NCI-H1092 treated with DMSO at 0.1 percent for 48 hours (cell line): ENCODE results near the gene ACSM2B.
A peak's percentile ranks its signal among the peaks of the same experiment; 100 is the strongest.
"Not testable (repeated sequence)": the region's sequence is repeated elsewhere in the genome, so short reads cannot be mapped to it uniquely, and the experiment has no call there.

Experiments used
- DNase-seq: peaks from one replicate; lab custom pipeline; 2025; lab: John Stamatoyannopoulos, UW

The ACSM2B gene

GRCh38 chr16:20595068-20595467 is 18.9 kb upstream of the ACSM2B start:
- not testable (repeated sequence) for DNase-seq

DNA sequence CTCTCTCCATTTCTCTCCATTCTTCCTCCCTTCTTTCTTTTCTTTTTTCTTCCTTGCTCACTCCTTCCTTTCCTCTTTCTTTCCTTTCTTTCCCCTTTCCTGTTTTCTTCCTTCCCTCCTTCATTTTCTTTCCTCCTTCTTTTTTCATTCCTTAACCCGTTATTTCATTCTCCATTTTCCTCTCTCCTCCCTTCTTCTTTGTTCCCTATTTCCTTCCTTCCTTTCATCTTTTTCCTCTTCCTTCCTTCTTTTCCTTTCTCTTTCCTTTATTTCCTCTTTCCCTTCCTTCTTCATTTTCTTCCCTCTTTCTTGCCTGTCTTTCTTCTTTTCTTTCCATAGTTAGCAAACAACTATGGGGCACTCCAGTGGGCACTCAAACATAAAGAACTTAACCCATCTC is 16.6 kb upstream of the ACSM2B start:
- DNase-seq: not testable (repeated sequence)

DNA sequence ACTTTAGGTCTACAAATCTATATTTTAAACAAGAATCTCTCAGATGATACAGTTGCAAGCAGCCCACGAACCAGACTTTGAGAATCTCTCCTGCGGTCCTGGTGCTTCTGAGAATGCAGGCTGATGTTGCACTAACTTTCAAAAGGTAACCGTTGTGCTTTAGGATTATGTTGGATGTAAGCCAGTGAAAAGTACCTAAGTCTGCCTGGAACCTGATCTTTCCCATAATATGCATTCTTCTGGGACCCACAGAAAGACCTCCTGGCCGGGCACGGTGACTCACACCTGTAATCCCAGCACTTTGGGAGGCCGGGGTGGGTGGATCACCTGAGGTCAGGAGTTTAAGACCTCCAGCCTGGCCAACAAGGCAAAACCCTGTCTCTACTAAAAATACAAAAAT is 13.3 kb upstream of the ACSM2B start:
- not testable (repeated sequence) for DNase-seq

DNA sequence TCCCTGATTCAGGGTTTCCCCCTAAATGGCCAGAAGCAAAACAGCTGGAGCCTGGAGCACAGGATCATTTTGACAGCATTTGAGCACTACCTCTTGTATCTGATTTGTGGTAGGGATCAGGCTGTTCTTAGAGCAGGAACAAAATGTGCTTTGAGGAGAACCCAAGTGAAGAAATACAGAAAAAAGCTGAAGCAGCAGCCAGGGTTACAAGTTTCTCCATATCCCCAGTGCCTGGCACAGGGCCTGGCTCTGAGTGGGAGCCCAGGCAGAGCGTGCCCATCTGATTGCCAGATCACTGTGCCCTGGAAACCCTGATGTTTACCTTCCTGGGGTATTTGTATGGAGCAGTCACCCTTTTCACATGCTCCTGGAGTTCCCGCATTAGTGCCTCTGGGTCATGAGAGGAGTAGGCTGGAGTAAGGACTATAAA is 11.5 kb upstream of the ACSM2B start:
- peak; percentile 24 for DNase-seq

DNA sequence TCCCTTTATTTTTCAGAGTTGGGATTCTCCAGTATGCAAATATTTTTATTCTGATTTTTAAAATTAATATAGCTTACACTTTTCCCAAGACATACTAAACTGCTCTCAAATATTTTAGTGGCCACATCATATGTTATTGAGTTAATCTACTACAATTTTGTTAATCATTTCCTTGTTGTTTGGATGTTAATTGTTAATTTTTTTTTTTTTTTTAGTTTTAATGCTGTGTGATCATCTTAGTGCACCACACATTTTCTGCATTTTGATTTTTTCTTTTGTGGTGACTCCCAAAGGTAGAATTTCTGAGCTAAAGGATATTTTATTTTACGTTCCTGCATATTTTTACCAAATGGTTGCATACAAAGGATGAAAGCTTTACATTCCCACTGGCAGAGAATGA is 10.5 kb upstream of the ACSM2B start:
- DNase-seq: not testable (repeated sequence)

- DNase-seq: not testable (repeated sequence)
These were observed 9.9 kb upstream of the ACSM2B start for GRCh38 chr16:20586112-20586511.

DNA sequence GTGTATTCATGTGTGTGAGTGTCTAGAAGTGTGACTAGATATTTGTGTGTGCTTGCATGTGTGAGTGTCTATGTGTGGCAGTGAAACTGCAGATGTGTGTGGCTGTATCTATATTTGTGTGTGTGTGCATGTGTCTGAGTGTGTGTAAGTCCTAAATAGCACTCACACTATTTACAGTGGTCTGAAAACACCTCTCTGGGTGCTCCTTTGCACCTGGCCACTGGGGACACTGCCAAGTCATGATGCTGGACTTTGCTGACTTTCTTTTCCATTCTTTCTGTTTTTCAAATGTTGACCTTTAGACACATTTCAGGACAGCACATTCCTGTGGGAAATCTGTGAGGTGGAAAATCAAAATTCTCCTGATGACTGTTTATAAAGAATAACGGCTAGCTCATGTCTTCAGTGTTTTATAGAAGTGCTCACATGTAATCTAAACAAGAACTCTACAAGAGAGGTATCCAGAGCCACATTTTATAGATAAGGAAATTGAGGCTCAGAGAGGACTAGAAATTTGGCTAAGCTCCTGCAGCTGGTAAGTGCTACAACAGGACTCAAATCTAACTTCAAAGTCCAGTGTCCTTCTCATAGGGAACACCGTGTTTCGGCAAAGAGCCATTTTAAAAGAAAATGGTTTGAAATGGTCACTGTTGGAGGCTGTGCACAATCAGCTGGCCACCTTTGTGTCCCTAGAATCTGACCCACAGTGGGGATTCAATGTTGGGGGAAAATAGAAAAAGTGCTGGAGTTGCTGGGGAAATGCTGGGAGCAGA is 4.5 kb upstream of the ACSM2B start:
- DNase-seq: not testable (repeated sequence)

- DNase-seq: not testable (repeated sequence)
These were observed 1.9 kb upstream of the ACSM2B start for GRCh38 chr16:20578091-20578490.

GRCh38 chr16:20569117-20569651 is 7.0 kb downstream of the ACSM2B start:
- not testable (repeated sequence) for DNase-seq

DNA sequence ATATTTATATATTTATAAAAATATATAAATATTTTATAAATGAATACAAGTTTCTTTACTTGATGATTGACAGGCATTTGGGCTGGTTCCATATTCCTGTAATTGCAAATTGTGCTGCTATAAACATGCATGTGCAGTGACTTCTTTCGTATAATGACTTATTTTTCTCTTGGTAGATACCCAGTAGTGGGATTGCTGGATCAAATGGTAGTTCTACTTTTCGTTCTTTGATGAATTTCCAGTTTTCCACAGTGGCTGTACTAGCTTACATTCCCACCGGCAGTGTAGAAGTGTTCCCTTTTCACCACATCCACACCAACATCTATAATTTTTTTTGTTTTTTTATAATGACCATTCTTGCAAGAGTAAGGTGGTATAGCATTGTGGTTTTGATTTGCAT is 7.8 kb downstream of the ACSM2B start:
- no peak for DNase-seq

DNA sequence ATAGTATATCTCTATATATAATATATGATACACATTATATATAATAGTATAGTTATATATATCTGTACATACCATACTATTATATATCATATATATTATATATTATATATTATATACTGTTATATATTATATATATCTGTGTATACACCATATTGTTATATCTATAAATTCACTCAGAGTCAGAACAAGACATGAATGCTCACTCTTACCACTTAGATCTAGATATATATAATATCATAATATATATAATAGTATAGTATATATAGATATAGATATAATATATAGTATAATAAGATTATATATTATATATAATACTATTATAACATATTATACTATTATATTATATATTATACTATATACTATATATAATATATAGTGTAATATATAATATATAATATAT is 9.3 kb downstream of the ACSM2B start:
- DNase-seq: no peak

GRCh38 chr16:20565334-20565733 is 10.8 kb downstream of the ACSM2B start:
- DNase-seq: not testable (repeated sequence)

DNA sequence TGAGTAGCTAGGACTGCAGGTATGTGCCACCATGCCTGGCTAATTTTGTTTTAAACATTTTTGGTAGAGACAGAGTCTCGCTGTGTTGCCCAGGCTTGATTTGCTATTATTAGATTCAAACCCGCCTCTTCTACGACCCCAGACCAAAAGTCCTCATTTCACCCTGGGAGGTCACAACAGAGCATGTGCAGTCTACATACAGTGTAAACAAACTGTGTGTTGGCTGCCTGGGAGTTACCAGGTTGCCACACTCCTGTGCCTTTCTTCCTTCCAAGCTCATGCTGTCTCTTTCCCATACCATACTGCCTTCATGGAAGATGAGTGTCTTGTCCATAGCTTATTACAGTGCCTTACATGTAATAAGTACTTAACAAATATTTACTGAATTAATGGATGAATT is 11.9 kb downstream of the ACSM2B start:
- DNase-seq: not testable (repeated sequence)

GRCh38 chr16:20555628-20556027 is 20.5 kb downstream of the ACSM2B start:
- not testable (repeated sequence) for DNase-seq

- not testable (repeated sequence) for DNase-seq
These were observed 21.5 kb downstream of the ACSM2B start for GRCh38 chr16:20554689-20555088.

DNA sequence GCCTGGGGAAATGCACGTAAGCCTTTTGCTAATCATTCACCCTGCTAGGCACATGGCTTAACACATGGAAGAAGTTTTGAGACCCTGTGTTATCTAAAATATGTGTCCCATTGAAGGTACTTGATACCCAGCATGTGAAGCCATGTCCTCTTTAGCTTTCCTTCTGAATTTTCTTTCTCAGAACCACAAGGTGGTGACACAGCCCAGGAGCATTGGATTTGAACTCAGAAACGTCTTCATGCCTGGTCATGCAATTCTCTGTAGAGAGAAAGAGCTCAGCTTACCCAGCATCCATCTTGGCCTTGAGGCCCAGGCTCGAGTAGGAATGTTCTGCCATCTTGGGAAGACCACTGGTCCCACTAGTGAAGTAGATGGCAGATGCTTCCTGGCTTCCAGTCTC is 22.7 kb downstream of the ACSM2B start:
- DNase-seq: peak; percentile 31

- DNase-seq: not testable (repeated sequence)
These were observed 29.2 kb downstream of the ACSM2B start for GRCh38 chr16:20546951-20547350.

GRCh38 chr16:20546278-20546853 is 29.8 kb downstream of the ACSM2B start:
- DNase-seq: not testable (repeated sequence)

DNA sequence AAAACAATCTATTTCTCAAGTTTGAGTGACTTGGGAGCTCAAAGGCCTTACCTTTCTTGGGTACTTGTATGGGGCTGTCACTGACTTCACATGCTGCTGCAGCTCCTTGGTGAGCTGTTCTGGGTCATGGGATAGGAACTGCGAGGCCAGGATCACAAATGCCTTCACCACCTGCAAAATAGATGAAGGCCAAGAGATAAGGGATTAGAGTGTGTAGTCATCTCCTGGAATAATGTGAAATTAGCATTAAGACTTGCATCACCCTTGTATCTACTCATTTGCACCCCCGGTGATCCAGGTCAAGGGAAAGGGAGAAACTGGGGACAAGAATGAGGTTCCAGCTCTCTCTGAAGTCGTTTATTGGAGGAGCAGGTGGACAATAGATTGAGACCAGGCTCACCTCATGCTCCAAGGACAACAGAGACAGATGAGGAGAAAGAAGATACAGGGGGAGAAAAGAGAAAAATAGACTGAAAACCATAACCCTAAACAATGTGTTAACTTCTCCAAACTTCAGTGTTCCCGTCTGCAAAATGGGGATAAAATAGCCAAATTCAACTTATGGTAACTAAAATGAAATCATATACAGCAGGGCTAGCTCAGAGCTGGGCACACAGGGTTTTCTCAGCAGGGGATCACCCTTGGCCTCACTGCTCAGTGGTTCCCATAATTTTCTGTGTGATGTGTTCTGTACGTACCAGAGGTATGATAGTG is 35.4 kb downstream of the ACSM2B start:
- not testable (repeated sequence) for DNase-seq

DNA sequence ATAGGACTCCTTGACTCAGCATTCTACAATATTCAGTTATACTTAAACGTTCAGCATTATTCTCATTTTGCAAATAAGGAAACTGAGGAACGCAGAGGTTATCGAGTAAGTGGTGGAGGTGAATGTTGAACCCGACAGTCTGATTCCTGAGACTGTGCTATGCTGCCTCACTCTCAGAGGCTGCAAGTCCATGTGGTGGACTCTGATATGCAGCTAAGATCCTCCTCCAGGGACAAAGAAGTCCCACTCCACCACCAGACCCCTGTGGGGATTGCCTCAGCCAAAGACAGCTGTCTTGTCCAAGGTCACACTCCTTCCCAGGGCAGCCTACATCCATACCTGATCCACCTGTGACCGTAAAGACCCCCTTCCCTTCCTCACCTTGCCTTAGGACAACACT is 37.5 kb downstream of the ACSM2B start:
- DNase-seq: no peak

DNA sequence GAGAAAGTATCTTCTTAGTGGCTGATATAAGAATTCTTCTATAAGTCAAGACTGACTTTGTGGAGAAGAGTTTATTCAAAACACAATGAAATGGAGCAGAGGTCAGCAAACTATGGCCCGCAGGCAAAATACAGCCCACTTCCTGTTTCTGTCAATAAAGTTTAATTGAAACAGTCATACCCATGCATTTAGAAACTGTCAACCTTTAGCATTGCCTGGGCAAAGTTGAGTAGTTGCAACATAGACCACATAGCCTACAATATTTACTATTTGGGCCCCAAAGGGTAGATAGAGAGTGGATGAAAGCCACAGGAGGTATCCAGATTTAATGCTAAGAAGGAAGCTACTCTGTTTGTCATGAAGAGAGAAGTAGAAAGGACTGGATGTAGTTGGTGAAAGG is 38.0 kb downstream of the ACSM2B start:
- no peak for DNase-seq

GRCh38 chr16:20536669-20537068 is 39.5 kb downstream of the ACSM2B start:
- not testable (repeated sequence) for DNase-seq
